IMR-90 (cell line): ENCODE measurements around the gene VSIG10L2. TPM values are rescaled to one million over a fixed set of nuclear protein-coding genes. Genes with fewer than 3 reads are reported as not detected.

Experiments
- ATAC-seq: fragments of 200-7000 bp; cut with Tn5 transposase; 2 replicates; pipeline ENCODE4 v1.9.1; 2020; ENCODE audit warnings: low read depth, mild to moderate bottlenecking, moderate library complexity
- BruUV-seq: library from RNA; stranded (reverse); fragments of 400-500 nt; replicated peaks from 2 replicates; lab custom pipeline; 2021; lab: Mats Ljungman, UMichigan
- CTCF ChIA-PET: fragments of 300-600 bp; formaldehyde crosslinking; extraction: SDS; loops from one replicate; lab custom pipeline; 2021; ENCODE audit warnings: antibody characterized with exemption; lab: Yijun Ruan, JAX
- POLR2A ChIA-PET: fragments of 300-600 bp; sonication (Branson Sonifier 250); formaldehyde crosslinking; loops from one replicate; lab custom pipeline; 2022; ENCODE audit warnings: antibody characterized with exemption; ENCODE audit not compliant: unreplicated experiment; lab: Charles Lee
- DNase-seq: peaks from one replicate; pipeline ENCODE4 v3.0.0; 2013
- H2AFZ ChIP-seq: replicated peaks from 2 replicates; pipeline ENCODE3; 2013; ENCODE audit warnings: low read length, mild to moderate bottlenecking; ENCODE audit not compliant: poor library complexity
- H2AK5ac ChIP-seq: 2 replicates; pipeline ENCODE4 v1.6.1; 2013; ENCODE audit warnings: low read depth, low read length, inconsistent platforms
- H2AK9ac ChIP-seq: replicated peaks from 2 replicates; pipeline ENCODE3; 2013; ENCODE audit warnings: mild to moderate bottlenecking, low read depth, low read length, moderate library complexity; ENCODE audit not compliant: poor library complexity
- H2BK120ac ChIP-seq: 2 replicates; pipeline ENCODE4 v1.6.1; 2013; ENCODE audit warnings: low read depth, low read length, inconsistent platforms
- H2BK15ac ChIP-seq: 3 replicates; pipeline ENCODE4 v1.6.1; 2013; ENCODE audit warnings: low read depth, low read length, inconsistent platforms
- H2BK20ac ChIP-seq: 2 replicates; pipeline ENCODE4 v1.6.1; 2013; ENCODE audit warnings: low read depth, mild to moderate bottlenecking, inconsistent platforms, low read length, moderate library complexity
- H2BK5ac ChIP-seq: 2 replicates; pipeline ENCODE4 v1.6.1; 2013; ENCODE audit warnings: mild to moderate bottlenecking, low read depth, low read length, inconsistent platforms; ENCODE audit not compliant: poor library complexity, severe bottlenecking
- H3K14ac ChIP-seq: replicated peaks from 2 replicates; pipeline ENCODE4 v1.6.1; 2013; ENCODE audit warnings: low read depth, low read length, inconsistent platforms
- H3K18ac ChIP-seq: 2 replicates; pipeline ENCODE4 v1.6.1; 2013; ENCODE audit warnings: low read depth, low read length, control low read depth
- H3K23ac ChIP-seq: 2 replicates; pipeline ENCODE4 v1.6.1; 2013; ENCODE audit warnings: low read depth, low read length, inconsistent platforms
- H3K27ac ChIP-seq: 2 replicates; pipeline ENCODE4 v1.5.1; 2013; ENCODE audit warnings: mild to moderate bottlenecking, control low read depth, low read length; ENCODE audit not compliant: insufficient read depth
- H3K27me3 ChIP-seq: 2 replicates; pipeline ENCODE4 v1.6.1; 2013; ENCODE audit warnings: low read length; ENCODE audit not compliant: control insufficient read depth, insufficient read depth
- H3K36me3 ChIP-seq: 2 replicates; pipeline ENCODE4 v1.6.1; 2013; ENCODE audit warnings: low read length, mixed read lengths; ENCODE audit not compliant: control insufficient read depth, insufficient read depth
- H3K4ac ChIP-seq: 2 replicates; pipeline ENCODE4 v1.6.1; 2013; ENCODE audit warnings: low read depth, low read length, inconsistent platforms
- H3K4me1 ChIP-seq: 2 replicates; pipeline ENCODE4 v1.6.1; 2013; ENCODE audit warnings: low read length, mixed read lengths; ENCODE audit not compliant: control insufficient read depth, insufficient read depth
- H3K4me2 ChIP-seq: 2 replicates; pipeline ENCODE4 v1.6.1; 2013; ENCODE audit warnings: low read depth, mild to moderate bottlenecking, control low read depth, low read length, moderate library complexity
- H3K4me3 ChIP-seq: 2 replicates; pipeline ENCODE4 v1.5.1; 2013; ENCODE audit warnings: low read depth, mild to moderate bottlenecking, control low read depth, low read length, moderate library complexity; ENCODE audit not compliant: insufficient read depth
- H3K56ac ChIP-seq: 2 replicates; pipeline ENCODE4 v1.6.1; 2013; ENCODE audit warnings: low read length, inconsistent platforms; ENCODE audit not compliant: insufficient read depth; ENCODE audit errors: extremely low read depth
- H3K79me1 ChIP-seq, 2 experiments: 2 replicates each; pipeline ENCODE4 v1.6.1; 2013; ENCODE audit warnings: low read length in 2 of 2, inconsistent platforms in 1 of 2, low read depth in 1 of 2
- H3K9ac ChIP-seq: 2 replicates; pipeline ENCODE4 v1.6.1; 2013; ENCODE audit warnings: low read depth, low read length, control low read depth
- H3K9me1 ChIP-seq: 2 replicates; pipeline ENCODE4 v1.6.1; 2013; ENCODE audit warnings: low read length, inconsistent platforms; ENCODE audit not compliant: insufficient read depth
- H3K9me3 ChIP-seq: 2 replicates; pipeline ENCODE4 v1.6.1; 2013; ENCODE audit warnings: low read length; ENCODE audit not compliant: control insufficient read depth, insufficient read depth
- H4K20me1 ChIP-seq: 2 replicates; pipeline ENCODE4 v1.6.1; 2013; ENCODE audit warnings: low read length, inconsistent platforms; ENCODE audit not compliant: insufficient read depth
- H4K5ac ChIP-seq: 2 replicates; pipeline ENCODE4 v1.6.1; 2013; ENCODE audit warnings: mild to moderate bottlenecking, low read depth, low read length, control low read depth
- H4K8ac ChIP-seq, 2 experiments: 2 replicates each; pipeline ENCODE4 v1.6.1; 2013; ENCODE audit warnings: low read depth in 2 of 2, low read length in 2 of 2, control low read depth in 1 of 2, inconsistent platforms in 1 of 2
- H4K91ac ChIP-seq: 2 replicates; pipeline ENCODE4 v1.6.1; 2013; ENCODE audit warnings: low read depth, low read length, inconsistent platforms; ENCODE audit not compliant: insufficient read depth
- CEBPB ChIP-seq: IDR thresholded peaks from 2 replicates; pipeline ENCODE4 v1.6.1; 2012; ENCODE audit warnings: low read depth, low read length, improper control_type of control experiment
- FOS ChIP-seq: fragments of 150-350 bp; IDR thresholded peaks from 2 replicates; pipeline ENCODE4 v1.6.1; 2016; ENCODE audit warnings: low read depth, low read length
- MAFK ChIP-seq: IDR thresholded peaks from 2 replicates; pipeline ENCODE4 v1.6.1; 2012; ENCODE audit warnings: low read depth, low read length, improper control_type of control experiment
- MAZ ChIP-seq: IDR thresholded peaks from 2 replicates; pipeline ENCODE4 v1.6.1; 2012; ENCODE audit warnings: low read depth, mild to moderate bottlenecking, low read length, improper control_type of control experiment, moderate library complexity, borderline replicate concordance
- MXI1 ChIP-seq: IDR thresholded peaks from 2 replicates; pipeline ENCODE4 v1.6.1; 2012; ENCODE audit warnings: low read depth, mild to moderate bottlenecking, low read length, moderate library complexity, borderline replicate concordance
- NFE2L2 ChIP-seq: fragments of 150-350 bp; IDR thresholded peaks from 2 replicates; pipeline ENCODE4 v1.6.1; 2016; ENCODE audit warnings: low read depth, mild to moderate bottlenecking, low read length
- POLR2A ChIP-seq: IDR thresholded peaks from 2 replicates; pipeline ENCODE4 v1.6.1; 2012; ENCODE audit warnings: mild to moderate bottlenecking, low read depth, low read length
- RAD21 ChIP-seq: IDR thresholded peaks from 2 replicates; pipeline ENCODE4 v1.6.1; 2012; ENCODE audit warnings: low read length, improper control_type of control experiment
- RCOR1 ChIP-seq: IDR thresholded peaks from 2 replicates; pipeline ENCODE4 v1.6.1; 2012; ENCODE audit warnings: mild to moderate bottlenecking, low read length, improper control_type of control experiment; ENCODE audit not compliant: insufficient replicate concordance
- RFX5 ChIP-seq: IDR thresholded peaks from 2 replicates; pipeline ENCODE4 v1.8.0; 2012; ENCODE audit warnings: low read depth, mild to moderate bottlenecking, low read length, moderate library complexity
- SMC3 ChIP-seq: fragments of 150-350 bp; IDR thresholded peaks from 2 replicates; pipeline ENCODE4 v1.6.1; 2016; ENCODE audit warnings: low read depth, mild to moderate bottlenecking, antibody characterized with exemption, low read length, moderate library complexity
- USF2 ChIP-seq: fragments of 150-350 bp; IDR thresholded peaks from 2 replicates; pipeline ENCODE4 v1.6.1; 2017; ENCODE audit warnings: mild to moderate bottlenecking, antibody characterized with exemption, low read length, low read depth
- WGBS, 2 experiments: methylation state at CpG; one replicate each; pipeline versions ENCODE4 v1.1.5 to v1.1.7; 2013; ENCODE audit warnings: missing lambda C conversion rate in 2 of 2; ENCODE audit not compliant: insufficient read length in 1 of 2; ENCODE audit errors: extremely low coverage in 2 of 2; 5-methylcytosine and 5-hydroxymethylcytosine counted together
- dilution Hi-C: fragments of 300-500 bp; cut with HindIII; formaldehyde crosslinking; loops from one replicate; pipeline ENCODE4 v1.14.3; 2018; ENCODE audit warnings: low sequenced_read_pairs; ENCODE audit not compliant: unreplicated experiment
- in situ Hi-C: fragments of 300-500 bp; cut with MboI; formaldehyde crosslinking; loops from 3 replicates; pipeline ENCODE4 v1.14.3; 2019; ENCODE audit warnings: low sequenced_read_pairs, inconsistent platforms, mixed read lengths
- intact Hi-C: fragments of 100-400 bp; cut with micrococcal nuclease; formaldehyde crosslinking; loops from 2 replicates; pipeline ENCODE4 v1.10.0; 2022
- polyA plus RNA-seq, 3 experiments: library from polyadenylated mRNA; depleted of rRNA; stranded (reverse); fragments of >200 nt; gene quantifications; 2 replicates each; pipeline ENCODE4 v1.2.3, GENCODE V29; 2012; ENCODE audit warnings: low replicate concordance in 1 of 3
- total RNA-seq: library from RNA; depleted of rRNA; stranded (reverse); fragments of >200 nt; gene quantifications from 2 replicates; pipeline ENCODE4 v1.2.3, GENCODE V29; 2012
- TF ChIP-seq, protein P1 (sequence below): fragments of 150-350 bp; IDR thresholded peaks from 2 replicates; pipeline ENCODE4 v1.6.1; 2016; ENCODE audit warnings: low read depth, mild to moderate bottlenecking, low read length, moderate library complexity, borderline replicate concordance

Gene VSIG10L2
- total and polyA plus RNA-seq, 2 of the 4 experiments (the other 2 are of a cell fraction) = under 0.01 TPM; not detected in 1

DNA sequence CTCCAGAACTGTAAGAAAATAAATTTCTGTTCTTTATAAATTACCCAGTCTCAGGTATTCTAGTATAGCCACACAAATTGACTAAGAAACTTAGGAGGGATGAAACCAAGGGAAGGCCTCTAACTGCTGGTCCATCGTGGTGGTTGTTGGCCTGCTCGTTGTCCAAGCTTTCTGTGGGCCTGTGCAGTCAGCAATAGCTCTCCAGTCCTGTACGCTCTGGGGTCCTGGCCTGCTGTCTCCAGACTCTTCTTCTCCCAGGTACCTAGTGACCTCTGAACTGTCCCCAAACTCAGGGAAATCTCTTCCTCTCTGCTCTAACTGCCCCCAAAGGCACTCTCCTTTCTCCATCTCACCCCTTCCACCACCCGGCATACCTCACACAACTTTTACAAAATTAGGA is 5.7 kb upstream of the VSIG10L2 start:
- Histone ChIP-seq H4K5ac (no peak overlapping the region), H4K20me1 (no peaks in the 10 kb centered on the region), H2BK120ac (no peak overlapping the region), H3K36me3 (no peaks in the 10 kb centered on the region), H2BK15ac (no peak overlapping the region), H3K4ac (no peak overlapping the region), H3K18ac (no peak overlapping the region), H3K4me3 (no peak overlapping the region), H3K27me3 (peaks cover 22% of the 10 kb centered on the region), H2AFZ (no peak overlapping the region), H3K56ac (no peak overlapping the region), H3K9ac (no peak overlapping the region), H3K14ac (no peak overlapping the region), H4K8ac (no peak overlapping the region), H3K4me1 (no peaks in the 10 kb centered on the region; the same call in 1 of the 2 replicates), H3K4me2 (no peak overlapping the region), H2BK20ac (no peak overlapping the region), H2AK9ac (no peak overlapping the region), H3K9me1 (no peaks in the 10 kb centered on the region), H3K79me1 (no peaks in the 10 kb centered on the region), H2BK5ac (no peak overlapping the region), H2AK5ac (no peak overlapping the region), H3K23ac (no peak overlapping the region), H3K9me3 (no peaks in the 10 kb centered on the region), H3K27ac (no peak overlapping the region), H4K91ac (no peak overlapping the region)
- ChIA-PET CTCF (interaction anchor here (0.6 kb wide), 1 partner anchor 16 kb away, joined by 4 read pairs; no protein-coding TSS in a partner anchor), POLR2A (no interaction called here)
- WGBS, 2 experiments = 100% methylated on average over 1 of the region's 4 CpGs; no CpG with 5 or more reads in 1 of the 2 experiments
- no TSS peak for BruUV-seq
- intact Hi-C loops (no loop called here), in situ Hi-C loops (no loop called here), dilution Hi-C loops (no loop called here)
- ATAC-seq = no peak
- no peak for DNase-seq
- TF ChIP-seq MXI1 (no peak), RFX5 (no peak), MAFK (no peak), CEBPB (no peak), FOS (no peak), USF2 (no peak), POLR2A (no peak), RAD21 (no peak), MAZ (no peak), RCOR1 (no peak), SMC3 (no peak), NFE2L2 (no peak)
- TF ChIP-seq, protein P1, sequence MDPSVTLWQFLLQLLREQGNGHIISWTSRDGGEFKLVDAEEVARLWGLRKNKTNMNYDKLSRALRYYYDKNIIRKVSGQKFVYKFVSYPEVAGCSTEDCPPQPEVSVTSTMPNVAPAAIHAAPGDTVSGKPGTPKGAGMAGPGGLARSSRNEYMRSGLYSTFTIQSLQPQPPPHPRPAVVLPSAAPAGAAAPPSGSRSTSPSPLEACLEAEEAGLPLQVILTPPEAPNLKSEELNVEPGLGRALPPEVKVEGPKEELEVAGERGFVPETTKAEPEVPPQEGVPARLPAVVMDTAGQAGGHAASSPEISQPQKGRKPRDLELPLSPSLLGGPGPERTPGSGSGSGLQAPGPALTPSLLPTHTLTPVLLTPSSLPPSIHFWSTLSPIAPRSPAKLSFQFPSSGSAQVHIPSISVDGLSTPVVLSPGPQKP = no peak
